NCI-H2196 (cell line): ENCODE results near the gene HBA2.
A peak's percentile ranks its signal among the peaks of the same experiment; 100 is the strongest.
"Not testable (repeated sequence)": the region's sequence is repeated elsewhere in the genome, so short reads cannot be mapped to it uniquely, and the experiment has no call there.

Source experiments
- DNase-seq: peaks from one replicate; lab custom pipeline; 2025; ENCODE audit not compliant: unreplicated experiment; lab: John Stamatoyannopoulos, UW

The HBA2 gene

DNA sequence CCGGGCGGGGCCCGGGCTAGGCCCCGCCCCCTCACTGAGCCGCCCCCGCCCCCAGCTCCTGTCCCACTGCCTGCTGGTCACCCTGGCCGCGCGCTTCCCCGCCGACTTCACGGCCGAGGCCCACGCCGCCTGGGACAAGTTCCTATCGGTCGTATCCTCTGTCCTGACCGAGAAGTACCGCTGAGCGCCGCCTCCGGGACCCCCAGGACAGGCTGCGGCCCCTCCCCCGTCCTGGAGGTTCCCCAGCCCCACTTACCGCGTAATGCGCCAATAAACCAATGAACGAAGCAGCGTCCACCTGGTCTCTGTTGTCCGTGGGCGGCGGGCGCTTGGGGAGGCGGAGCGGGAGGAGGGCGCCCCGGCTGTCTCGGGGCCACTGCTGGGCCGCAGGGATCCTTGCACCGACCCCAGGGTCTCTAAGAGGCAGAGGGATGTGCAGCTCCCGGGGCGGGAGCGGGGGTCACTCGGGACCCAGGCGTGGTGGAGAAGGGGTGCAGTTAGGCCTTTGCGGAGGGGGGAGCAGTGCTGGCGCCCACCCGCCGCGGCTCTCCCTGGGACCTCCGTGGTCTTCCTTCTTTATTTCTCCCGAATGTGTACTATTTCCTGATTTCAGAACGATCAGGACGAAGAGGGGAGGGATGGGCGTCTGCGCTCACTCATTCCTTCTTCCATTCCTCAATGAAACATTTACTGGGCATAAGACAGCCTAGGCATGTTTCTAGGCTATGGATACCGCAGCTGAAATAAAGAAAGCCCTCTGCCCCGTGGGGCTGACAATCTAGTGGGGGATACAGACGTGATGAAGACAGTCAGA is 18.3 kb upstream of the HBA2 start:
- DNase-seq = peak; percentile 30

DNA sequence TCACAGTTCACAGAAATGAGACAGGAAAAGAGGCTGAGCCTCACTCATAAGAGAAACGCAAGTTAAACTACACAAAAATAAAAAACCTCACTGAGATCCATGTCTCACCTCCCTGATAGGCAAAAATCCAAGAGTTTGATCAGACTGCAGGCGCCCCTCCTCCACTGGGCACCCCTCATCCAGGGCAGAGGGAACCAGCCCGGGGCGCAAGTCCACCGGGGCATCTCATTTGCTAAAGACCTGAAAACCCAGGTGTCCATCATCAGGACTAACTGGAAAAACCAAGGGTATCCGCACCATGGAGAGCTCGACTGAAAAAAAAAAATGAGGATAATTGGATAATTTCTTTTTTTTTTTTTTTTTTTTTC is 17.7 kb upstream of the HBA2 start:
- no peak for DNase-seq

DNA sequence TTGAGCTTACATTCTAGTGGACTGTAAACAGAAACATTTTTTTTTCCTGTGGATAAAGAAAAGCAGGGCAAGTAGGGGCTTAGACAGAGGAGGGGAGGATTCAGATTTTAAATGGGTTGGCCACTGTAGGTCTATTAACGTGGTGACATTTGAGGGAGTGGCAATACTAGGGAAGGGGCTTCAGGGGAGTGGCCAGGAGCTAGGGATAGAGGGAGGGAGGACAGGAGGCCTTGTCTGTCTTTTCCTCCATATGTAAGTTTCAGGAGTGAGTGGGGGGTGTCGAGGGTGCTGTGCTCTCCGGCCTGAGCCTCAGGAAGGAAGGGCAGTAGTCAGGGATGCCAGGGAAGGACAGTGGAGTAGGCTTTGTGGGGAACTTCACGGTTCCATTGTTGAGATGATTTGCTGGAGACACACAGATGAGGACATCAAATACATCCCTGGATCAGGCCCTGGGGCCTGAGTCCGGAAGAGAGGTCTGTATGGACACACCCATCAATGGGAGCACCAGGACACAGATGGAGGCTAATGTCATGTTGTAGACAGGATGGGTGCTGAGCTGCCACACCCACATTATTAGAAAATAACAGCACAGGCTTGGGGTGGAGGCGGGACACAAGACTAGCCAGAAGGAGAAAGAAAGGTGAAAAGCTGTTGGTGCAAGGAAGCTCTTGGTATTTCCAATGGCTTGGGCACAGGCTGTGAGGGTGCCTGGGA is 13.4 kb upstream of the HBA2 start:
- DNase-seq = no peak

DNA sequence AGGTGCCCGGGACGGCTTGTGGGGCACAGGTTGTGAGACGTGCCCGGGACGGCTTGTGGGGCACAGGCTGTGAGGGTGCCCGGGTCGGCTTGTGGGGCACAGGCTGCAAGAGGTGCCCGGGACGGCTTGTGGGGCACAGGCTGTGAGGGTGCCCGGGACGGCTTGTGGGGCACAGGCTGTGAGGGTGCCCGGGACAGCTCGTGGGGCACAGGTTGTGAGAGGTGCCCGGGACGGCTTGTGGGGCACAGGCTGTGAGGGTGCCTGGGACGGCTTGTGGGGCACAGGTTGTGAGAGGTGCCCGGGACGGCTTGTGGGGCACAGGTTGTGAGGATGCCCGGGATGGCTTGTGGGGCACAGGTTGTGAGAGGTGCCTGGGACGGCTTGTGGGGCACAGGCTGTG is 12.4 kb upstream of the HBA2 start:
- DNase-seq = not testable (repeated sequence)

DNA sequence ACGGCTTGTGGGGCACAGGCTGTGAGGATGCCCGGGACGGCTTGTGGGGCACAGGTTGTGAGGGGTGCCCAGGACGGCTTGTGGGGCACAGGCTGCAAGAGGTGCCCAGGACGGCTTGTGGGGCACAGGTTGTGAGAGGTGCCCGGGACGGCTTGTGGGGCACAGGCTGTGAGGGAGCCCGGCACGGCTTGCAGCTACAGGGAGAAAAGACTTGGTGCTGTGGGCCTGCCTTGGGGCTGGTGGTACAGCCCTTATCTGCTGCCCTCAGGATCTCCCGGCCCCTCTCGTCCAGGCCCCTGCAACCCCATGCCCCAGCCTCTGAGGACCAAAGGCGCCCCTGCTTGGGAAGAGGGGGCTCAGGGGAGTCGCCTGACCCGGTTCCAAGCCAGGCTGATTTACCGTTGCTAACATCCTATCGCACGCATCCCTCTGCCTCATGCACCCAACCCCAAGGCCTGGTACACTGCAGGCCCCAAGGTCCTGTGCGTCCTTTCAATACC is 11.9 kb upstream of the HBA2 start:
- no peak for DNase-seq

DNA sequence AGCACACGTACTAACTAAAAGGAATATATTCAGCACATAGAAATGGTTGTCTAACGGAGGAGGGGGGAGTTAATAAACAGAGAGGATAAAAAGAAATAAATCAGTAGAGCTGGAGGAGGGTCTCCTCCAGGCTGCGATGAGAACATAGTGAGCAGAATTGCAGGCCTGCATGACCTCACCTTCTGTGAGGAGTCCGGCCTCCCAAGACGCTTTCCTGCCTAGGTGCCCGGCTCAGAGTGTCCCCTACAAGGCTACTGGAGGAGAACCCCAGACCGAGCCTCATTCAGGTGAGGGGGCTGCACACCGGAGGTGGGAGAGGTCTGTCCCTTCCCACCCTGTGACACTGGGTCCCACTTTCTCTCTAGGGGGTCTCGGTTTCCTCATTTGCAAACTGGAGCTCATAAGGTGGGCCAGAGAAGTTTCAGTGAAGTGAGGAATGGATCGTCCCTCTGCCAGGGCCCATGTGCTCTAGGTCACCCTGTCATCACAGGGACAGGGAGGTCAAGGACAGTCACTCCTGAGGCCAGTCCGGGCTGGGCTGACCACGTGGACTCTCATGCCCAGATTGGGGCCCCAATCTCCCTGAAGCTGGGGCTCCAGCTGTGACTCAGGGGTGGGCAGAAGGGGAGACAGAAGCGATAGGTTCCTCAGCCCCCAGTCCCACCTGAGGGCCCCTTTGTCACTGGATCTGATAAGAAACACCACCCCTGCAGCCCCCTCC is 10.2 kb upstream of the HBA2 start:
- DNase-seq = no peak

DNA sequence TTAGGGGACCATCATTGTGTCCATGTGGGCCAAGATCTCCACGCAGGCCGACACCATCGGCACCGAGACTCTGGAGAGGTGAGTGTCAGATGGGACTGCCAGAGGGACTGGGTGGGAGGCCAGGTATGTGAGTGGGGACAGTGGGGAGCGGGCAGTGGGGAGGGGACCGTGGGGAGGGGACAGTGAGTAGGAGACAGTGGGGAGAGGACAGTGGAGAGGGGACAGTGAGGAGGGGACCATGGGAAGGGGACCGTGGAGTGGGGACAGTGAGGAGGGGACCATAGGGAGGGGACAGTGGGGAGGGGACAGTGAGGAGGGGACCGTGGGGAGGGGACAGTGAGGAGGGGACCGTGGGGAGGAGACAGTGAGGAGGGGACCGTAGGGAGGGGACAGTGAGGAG is 9.5 kb upstream of the HBA2 start:
- not testable (repeated sequence) for DNase-seq

DNA sequence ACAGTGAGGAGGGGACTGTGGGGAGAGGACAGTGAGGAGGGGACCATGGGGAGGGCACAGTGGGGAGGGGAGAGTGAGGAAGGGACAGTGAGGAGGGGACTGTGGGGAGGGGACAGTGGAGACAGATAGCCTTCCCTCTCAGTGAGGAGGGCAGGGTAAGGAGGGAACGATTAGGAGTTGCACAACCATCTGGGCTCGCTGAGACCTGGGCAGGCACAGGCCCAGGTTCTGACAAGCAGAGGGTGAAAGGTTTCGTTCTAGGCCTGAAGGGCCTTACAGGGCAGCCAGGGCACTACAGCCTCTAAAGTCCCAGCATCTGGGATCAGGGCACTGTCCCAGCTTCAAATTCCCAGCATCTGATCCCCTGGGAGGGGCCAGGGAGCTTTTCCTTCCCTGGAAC is 9.0 kb upstream of the HBA2 start:
- not testable (repeated sequence) for DNase-seq

DNA sequence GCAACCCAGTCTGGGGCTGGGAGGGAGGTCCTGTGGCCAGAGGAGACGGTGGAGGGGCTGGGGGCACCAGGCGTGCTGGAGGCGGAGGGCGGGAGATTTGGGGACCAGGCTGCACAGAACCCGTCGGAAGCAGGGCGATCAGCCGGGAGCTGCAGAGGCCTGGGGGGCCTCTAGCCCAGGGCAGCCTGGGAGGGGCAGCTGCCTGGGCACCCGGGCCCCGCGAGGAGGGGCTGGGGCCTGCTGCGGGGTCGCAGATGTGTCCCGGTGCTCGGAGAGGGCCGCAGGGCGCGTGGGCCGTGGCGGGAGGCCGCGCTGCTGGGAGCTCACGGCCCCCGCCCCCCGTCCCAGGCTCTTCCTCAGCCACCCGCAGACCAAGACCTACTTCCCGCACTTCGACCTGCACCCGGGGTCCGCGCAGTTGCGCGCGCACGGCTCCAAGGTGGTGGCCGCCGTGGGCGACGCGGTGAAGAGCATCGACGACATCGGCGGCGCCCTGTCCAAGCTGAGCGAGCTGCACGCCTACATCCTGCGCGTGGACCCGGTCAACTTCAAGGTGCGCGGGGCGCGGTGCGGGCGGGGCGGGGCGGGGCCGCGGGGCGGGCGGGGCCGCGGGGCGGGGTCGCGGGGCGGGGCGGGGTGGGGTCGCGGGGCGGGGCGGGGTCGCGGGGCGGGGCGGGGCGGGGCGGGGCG is 8.4 kb upstream of the HBA2 start:
- not testable (repeated sequence) for DNase-seq

DNA sequence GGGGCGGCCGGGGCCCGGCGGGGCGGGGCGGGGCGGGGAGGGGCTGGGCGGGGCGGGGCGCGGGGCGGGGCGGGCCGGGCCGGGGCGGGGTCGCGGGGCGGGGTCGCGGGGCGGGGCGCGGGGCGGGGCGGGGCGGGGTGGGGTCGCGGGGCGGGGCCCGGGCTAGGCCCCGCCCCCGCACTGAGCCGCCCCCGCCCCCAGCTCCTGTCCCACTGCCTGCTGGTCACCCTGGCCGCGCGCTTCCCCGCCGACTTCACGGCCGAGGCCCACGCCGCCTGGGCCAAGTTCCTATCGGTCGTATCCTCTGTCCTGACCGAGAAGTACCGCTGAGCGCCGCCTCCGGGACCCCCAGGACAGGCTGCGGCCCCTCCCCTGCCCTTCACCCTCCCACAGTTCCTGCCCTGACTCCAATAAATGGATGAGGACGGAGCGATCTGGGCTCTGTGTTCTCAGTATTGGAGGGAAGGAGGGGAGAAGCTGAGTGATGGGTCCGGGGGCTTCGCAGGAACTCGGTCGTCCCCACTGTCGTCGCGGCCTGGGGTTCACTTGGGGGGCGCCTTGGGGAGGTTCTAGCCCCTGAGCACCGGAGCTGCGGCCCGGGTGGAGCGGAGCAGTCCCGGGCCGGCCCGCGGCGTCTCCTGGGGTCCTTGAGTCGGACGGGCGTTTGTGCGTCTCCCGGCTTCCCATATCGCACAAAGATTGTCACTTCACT is 7.7 kb upstream of the HBA2 start:
- no peak for DNase-seq

DNA sequence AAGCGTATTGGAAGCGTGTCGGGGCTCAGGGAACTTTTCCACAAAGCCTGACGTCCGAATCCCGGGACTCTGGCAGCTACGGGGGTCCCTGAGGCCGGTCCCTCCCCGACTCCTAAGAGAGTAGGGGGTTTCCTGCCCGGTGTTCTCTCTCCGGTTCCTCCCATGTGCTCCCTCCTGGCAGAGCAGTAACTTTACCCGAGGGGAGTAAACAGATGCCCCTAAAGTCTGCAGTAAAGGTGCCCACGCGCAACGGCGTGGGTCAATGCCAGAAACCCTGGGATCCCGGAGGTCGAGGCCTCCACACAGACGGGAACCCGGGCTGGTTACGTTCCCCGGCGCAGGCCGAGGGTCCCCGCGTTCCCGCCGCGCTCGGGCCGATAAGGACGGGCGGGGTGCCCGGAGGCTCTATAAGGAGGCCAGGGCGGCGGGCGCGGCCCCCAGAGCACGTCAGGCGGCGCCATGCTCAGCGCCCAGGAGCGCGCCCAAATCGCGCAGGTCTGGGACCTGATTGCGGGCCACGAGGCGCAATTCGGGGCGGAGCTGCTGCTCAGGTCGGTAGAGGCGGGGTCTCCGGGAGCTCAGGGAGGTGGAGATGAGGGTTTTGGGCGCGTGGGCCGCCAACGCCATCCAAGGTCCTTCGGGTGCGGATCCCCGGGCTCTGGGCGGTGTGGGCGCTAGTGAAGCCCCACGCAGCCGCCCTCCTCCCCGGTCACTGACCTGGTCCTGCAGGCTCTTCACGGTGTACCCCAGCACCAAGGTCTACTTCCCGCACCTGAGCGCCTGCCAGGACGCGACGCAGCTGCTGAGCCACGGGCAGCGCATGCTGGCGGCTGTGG is 6.9 kb upstream of the HBA2 start, which contains the start of gene HBM:
TSS of gene HBM (plus strand) at position 440 of the 836 bp plus-strand sequence. CDS start at position 460, 20 bp downstream.
- no peak for DNase-seq

DNA sequence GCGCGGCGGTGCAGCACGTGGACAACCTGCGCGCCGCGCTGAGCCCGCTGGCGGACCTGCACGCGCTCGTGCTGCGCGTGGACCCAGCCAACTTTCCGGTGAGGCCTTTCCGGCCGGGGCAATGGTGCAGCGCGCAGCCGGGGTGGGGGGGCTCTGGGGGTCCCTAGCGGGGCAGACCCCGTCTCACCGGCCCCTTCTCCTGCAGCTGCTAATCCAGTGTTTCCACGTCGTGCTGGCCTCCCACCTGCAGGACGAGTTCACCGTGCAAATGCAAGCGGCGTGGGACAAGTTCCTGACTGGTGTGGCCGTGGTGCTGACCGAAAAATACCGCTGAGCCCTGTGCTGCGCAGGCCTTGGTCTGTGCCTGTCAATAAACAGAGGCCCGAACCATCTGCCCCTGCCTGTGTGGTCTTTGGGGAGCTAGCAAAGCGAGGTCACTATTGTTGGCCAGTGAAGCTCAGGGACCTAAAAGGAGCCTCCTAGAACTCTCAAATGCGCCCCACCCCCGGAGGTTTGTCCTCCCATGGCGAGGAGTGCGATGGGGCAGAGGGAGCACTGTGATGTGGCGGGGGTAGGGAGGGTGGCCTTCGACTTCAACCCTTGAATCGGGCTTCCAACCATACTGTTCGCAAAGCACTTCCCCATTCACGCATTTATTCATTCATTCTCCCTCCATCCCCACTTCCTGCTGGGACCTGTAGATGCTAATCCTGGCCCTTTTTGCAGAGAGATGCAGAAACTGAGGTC is 6.1 kb upstream of the HBA2 start:
- no peak for DNase-seq

DNA sequence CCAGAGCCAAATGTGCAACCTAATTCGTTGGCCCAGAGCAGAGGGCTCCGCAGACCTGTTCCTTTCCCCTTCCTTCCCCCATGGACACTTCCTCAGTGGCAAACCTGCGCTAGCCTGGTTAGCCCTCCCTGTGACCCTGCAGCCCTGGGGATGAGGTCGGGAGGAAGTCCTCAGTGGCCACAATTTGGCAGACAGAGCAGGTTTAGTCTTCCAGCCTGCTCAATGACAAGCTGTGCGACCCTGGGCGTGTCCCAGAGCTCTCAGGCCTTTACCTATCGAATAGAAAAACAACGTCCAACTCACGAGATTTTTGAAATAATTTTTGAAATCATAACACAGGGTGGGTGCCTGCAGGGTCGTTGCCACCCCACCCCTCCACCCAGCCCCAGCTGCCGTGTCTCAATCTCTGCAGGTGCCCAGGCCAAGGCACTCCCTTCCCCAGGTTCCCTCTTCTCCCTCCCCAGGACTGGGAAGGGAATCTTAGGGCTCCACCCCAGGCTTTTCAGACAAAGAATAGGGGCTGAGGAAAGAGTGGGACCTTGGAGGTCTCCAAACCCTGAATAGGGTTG is 5.5 kb upstream of the HBA2 start:
- DNase-seq = no peak

DNA sequence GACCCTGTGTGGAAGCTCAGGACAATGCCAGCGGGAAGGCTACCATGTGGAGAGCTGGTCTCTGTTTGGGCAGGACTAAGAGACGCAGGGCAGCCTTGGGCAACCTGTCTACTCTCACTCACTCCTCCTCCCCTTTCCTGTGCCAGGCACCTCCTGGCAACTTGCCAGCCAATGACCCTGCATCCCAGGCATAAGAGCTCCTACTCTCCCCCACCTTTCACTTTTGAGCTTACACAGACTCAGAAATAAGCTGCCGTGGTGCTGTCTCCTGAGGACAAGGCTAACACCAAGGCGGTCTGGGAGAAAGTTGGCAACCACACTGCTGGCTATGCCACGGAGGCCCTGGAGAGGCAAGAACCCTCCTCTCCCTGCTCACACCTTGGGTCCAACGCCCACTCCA is 4.3 kb upstream of the HBA2 start:
- peak; percentile 48 for DNase-seq

DNA sequence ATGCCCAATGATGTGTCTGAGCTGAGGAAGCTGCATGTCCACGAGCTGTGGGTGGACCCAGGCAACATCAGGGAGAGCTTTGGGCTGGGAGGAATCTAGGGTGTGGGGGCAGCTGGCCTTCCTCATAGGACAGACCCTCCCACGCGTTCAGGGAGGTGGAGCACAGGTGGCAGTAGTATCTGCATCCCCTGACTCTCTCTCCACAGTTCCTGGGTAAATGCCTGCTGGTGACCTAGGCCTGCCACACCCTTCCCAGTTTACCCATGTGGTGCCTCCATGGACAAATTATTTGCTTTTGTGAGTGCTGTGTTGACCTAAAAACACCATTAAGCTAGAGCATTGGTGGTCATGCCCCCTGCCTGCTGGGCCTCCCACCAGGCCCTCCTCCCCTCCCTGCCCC is 3.7 kb upstream of the HBA2 start:
- DNase-seq = no peak

DNA sequence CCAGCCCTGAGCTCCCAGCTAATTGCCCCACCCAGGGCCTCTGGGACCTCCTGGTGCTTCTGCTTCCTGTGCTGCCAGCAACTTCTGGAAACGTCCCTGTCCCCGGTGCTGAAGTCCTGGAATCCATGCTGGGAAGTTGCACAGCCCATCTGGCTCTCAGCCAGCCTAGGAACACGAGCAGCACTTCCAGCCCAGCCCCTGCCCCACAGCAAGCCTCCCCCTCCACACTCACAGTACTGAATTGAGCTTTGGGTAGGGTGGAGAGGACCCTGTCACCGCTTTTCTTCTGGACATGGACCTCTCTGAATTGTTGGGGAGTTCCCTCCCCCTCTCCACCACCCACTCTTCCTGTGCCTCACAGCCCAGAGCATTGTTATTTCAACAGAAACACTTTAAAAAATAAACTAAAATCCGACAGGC is 2.6 kb upstream of the HBA2 start:
- not testable (repeated sequence) for DNase-seq

DNA sequence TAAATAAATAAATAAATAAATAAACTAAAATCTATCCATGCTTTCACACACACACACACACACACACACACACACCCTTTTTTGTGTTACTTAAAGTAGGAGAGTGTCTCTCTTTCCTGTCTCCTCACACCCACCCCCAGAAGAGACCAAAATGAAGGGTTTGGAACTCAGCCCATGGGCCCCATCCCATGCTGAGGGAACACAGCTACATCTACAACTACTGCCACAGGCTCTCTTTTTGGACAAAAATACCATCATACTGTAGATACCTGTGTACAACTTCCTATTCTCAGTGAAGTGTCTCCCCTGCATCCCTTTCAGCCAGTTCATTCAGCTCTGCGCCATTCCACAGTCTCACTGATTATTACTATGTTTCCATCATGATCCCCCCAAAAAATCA is 1.9 kb upstream of the HBA2 start:
- DNase-seq = no peak

DNA sequence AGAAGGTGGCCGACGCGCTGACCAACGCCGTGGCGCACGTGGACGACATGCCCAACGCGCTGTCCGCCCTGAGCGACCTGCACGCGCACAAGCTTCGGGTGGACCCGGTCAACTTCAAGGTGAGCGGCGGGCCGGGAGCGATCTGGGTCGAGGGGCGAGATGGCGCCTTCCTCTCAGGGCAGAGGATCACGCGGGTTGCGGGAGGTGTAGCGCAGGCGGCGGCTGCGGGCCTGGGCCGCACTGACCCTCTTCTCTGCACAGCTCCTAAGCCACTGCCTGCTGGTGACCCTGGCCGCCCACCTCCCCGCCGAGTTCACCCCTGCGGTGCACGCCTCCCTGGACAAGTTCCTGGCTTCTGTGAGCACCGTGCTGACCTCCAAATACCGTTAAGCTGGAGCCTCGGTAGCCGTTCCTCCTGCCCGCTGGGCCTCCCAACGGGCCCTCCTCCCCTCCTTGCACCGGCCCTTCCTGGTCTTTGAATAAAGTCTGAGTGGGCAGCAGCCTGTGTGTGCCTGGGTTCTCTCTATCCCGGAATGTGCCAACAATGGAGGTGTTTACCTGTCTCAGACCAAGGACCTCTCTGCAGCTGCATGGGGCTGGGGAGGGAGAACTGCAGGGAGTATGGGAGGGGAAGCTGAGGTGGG is 657 bp downstream of the HBA2 start:
- not testable (repeated sequence) for DNase-seq
